GM15510 (cell line): ENCODE results near the gene TMEM131L.

Source experiments
- POLR2A ChIP-seq: IDR thresholded peaks from 3 replicates; pipeline ENCODE4 v1.6.1; 2011; ENCODE audit warnings: borderline replicate concordance; ENCODE audit not compliant: insufficient read length; ENCODE audit errors: extremely low read depth

TMEM131L gene

GRCh38 chr4:153668647-153669046 is 202.5 kb downstream of the TMEM131L start:
- no peak for TF ChIP-seq POLR2A

- TF ChIP-seq POLR2A: no peak
Measured at GRCh38 chr4:153669838-153670237, 203.7 kb downstream of the TMEM131L start.

GRCh38 chr4:153676486-153676885 is 210.3 kb downstream of the TMEM131L start:
- TF ChIP-seq POLR2A: no peak

GRCh38 chr4:153676984-153677383 is 210.8 kb downstream of the TMEM131L start:
- no peak for TF ChIP-seq POLR2A

GRCh38 chr4:153679486-153679885 is 213.3 kb downstream of the TMEM131L start:
- no peak for TF ChIP-seq POLR2A

- no peak for TF ChIP-seq POLR2A
Measured at GRCh38 chr4:153683763-153684181, 217.6 kb downstream of the TMEM131L start.

GRCh38 chr4:153684182-153684970 is 218.2 kb downstream of the TMEM131L start, which contains the start of gene TLR2:
TSS of gene TLR2 (plus strand) at chr4:153684280. CDS start at chr4:153702908, 18,628 bp downstream.
- TF ChIP-seq POLR2A: no peak

GRCh38 chr4:153684971-153685371 is 218.8 kb downstream of the TMEM131L start:
- TF ChIP-seq POLR2A: no peak
